NCI-H2227 (cell line): Measurements from ENCODE around the gene EBF3.

Experiments
- DNase-seq: peaks from one replicate; lab custom pipeline; 2025; ENCODE audit not compliant: unreplicated experiment; lab: John Stamatoyannopoulos, UW

EBF3 gene

DNA sequence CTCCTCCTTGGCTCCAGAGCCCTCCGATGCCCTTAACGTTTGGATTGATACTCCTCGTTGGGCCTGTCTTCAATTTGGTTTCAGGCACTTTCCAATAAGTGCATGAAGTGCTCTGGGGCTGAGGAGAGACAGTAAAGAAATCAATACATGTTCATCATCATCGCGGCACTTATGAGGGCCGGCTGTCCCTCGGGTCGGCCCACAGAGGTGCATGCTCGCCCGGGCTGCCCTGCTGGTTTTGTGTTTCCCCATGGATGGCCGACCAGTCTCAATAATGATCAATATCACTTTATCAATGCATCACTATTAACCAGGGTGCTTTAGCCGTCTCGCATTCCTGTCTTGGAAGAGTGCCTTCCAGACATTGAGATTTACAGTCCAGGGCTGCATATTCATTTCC is 154.2 kb downstream of the EBF3 start:
- no peak for DNase-seq

DNA sequence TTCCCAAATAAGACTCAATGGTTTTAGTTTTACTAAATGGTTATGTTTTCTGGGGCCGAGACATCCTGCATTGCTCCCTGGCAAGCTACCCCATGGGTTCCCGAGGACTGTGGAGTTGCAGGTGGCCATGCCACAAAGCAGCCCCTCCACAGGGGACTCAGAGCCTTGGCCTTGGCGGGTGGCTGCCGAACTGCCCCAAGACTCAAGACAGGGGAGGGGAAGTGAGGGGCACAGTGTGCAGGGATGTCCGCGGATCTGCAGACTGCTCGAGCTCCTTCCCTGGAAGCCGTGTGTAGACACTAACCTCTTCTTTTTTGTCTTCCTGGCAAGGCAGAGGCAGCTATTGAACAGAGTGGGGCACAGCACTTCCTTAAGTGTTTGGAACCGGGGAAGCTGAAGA is 154.6 kb downstream of the EBF3 start:
- no peak for DNase-seq

DNA sequence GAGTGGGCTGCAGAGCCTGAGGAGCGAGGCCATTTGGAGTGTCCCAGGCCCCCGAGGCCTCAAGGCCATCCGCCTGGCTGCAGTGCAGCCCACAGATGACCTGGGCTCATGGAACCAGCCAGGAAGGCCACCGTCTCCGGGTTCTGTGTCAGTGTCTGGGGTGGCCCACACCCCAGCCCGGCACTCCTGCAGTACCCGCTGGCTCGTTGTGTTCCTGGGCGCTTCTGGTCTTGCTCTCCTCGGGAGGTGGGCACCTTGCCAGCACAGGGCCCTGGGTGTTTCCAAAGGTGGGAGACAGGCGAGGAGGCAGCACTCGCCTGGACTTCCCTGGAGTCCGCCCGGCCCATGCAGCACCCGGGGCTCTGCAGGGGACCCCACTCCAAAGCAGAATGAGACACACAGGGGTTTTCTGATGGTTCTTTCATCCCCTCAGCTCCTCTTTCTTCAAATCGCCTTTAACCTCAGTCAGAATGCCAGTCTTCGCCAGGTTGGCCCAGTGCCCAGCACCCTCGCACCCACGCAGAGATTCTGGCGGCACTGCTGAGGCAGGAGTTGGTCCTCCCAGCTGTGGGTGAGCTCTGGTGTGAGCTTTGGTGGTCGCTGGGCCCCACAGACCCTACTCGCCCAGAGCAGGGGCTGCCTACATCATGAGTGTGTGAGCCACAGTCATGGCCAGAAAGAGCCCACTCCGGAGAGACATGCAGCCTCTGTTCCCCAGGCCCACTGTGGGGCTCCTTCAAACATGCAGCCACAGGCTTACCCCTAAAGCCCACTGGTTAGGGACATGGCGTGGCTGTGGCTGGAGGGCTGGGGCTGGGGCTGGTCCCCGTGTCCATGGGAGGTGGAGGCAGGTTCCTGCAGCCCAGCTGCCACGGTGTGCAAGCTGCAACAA is 155.7 kb downstream of the EBF3 start:
- DNase-seq = no peak

DNA sequence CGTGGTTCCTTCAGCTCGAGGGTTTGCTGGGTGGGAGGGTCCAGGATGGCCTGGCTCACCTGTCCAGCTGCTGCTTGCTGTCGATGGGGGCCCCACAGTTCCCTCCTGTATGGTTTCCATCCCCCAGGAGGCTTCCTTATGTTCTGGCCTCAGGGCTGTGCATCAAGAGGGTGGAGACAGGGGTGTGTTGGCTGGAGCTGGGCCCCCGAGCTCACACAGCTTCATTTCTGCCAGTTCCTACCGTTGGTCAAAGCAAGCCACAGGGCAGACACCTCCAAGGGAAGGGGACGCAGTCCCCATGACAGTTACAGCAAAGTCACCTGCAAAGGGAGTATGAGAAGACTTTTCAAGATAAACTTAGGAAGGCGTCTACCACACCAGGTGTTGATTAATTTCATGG is 156.9 kb downstream of the EBF3 start:
- DNase-seq = no peak

DNA sequence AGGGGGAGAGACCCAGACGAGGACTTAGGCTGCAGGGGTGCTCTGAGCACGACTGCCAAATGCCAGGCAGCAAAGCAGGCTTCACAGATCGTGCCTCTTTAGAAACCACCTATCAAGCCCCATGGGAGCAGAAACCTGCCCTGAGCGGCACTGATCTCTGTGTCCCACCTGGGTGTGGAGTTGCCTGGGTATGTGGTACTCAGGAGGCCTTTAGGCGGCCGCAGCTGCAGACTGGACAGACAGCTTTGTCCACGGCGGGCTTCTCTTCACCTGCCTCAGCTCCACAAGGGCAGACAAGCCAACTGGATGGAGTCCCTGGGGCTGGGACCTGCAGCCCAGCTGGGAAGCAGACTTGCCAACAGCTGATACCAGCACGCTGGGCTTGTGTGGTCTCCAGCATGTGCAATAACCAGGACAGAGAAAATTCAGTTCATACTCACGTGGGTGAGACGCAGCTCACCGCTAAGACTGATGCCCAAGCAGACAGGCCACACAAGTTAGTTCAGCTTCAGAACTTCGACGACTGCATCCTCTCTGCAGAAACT is 163.2 kb downstream of the EBF3 start:
- DNase-seq = no peak

DNA sequence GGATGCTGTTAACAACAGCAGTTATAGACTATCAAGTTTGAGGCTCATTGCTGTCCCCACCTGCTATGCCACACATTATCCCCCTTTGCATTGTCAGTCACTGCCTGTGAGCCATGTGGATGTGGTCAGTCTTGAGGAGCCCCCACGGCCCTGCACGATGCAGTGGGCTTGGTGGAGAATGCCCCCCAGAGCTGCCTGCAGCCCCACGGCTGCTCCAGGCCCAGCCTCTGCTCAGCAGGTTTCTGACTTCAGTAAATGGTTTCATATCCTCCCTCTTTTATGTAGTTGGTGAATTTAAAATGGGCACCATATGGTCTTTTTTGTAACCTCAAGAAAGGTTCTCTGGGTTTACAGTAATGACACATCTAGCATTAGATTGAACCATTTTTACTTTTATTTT is 164.1 kb downstream of the EBF3 start:
- DNase-seq = no peak

DNA sequence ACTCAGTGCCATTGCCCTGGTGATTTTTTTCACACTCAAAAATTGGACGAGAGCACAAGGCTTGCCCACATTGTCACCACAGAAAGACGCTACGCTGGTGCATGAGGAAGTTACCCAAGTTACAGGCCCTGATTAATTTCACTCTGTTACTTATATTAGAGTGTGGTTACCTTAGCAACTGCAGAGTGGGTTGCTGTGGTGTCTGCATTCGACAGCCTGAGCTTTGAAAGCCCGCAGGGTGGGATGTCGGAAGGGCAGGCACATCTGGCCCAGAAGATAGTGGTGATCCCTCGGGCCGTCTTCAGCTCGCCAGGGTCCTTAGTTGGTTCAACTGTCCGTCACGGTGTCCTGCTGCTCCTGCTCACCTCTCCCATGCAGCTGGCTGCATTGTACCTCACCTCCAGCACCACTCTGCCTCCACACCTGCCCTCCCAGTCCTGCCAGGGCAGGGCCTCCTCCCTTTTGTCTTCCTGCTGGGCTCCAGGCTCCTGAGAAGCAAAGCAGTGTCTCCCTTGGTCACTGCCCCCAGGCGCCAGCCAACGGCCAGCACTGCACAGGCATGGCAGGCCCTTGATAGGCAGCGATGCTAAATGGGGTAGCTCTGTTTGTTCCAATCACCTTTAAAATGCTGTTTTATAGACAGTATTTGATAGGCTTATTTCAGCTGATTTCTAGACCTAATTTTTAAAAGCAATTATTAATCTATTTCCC is 167.2 kb downstream of the EBF3 start:
- DNase-seq = no peak

DNA sequence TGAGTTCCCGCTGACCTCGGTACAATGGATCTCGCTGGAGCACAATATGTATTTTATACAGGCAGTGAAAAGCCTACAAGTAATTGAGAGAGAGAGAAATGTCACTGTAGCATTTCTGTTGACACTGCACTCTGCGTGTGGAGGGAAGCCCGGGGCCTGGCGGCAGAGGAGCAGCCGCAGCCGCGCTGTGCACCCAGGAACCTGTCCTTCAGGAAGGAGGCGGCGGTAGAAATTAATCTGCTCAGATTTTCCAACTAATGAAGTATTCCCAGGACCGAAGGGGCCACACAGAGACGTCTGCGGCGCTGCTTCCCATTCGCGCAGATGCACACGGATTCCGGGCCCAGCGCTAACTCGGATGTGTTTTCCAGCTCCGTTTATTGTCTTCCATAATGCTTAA is 170.1 kb downstream of the EBF3 start:
- no peak for DNase-seq

DNA sequence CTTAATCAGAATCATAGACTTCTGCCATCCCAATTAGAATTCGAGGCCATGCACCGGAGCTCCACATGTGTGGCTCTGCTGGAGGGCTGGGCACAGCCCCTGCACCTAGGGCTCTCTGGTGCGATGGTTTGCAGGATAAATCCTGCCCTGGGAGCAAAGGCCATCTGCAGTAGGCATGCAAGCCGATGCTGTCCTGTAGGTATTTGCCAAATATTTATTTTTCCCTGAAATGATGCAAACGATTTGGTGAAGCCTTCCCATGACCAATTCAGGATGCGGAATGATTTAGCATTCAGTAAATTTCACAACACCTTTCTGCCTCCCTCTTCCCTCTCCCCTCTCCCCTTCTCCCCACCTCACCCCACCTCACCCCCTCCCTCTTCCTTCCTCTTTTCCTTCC is 170.6 kb downstream of the EBF3 start:
- no peak for DNase-seq

DNA sequence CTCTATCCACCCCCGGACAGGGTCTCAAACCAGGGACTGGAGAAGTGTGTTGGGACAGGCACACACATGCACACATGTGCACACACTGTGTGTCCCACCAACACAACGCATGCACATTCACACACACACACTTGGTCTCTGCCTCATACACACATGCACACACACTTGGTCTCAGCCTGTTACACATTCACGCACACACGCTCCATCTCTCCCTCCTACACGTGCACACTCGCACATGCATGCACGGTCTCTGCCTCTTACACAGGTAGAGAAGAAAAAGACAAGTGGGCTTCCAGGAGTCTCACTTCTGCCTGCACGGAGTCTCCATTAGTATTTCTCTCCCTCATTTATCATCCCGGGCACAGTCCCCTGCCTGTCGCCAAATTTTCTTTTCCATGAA is 171.2 kb downstream of the EBF3 start:
- DNase-seq = no peak

DNA sequence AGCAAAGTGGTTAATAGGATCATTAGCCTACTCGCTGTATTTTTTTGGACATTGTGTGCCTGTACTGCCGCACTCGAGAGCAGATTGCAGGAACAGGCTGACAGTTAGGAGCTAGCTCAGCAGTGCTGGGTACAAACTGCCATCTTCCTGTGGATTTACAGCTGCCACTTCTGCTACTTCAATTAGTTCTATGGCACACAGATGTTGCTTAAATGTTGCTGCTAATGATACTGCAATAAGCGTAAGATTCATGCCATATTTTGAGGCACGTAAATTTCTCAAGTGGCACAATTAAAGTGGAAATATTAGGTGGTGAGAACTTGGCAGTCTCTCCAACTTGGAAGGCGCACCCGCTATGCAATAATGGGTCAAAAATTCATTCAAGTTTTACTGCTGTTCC is 171.9 kb downstream of the EBF3 start:
- no peak for DNase-seq

DNA sequence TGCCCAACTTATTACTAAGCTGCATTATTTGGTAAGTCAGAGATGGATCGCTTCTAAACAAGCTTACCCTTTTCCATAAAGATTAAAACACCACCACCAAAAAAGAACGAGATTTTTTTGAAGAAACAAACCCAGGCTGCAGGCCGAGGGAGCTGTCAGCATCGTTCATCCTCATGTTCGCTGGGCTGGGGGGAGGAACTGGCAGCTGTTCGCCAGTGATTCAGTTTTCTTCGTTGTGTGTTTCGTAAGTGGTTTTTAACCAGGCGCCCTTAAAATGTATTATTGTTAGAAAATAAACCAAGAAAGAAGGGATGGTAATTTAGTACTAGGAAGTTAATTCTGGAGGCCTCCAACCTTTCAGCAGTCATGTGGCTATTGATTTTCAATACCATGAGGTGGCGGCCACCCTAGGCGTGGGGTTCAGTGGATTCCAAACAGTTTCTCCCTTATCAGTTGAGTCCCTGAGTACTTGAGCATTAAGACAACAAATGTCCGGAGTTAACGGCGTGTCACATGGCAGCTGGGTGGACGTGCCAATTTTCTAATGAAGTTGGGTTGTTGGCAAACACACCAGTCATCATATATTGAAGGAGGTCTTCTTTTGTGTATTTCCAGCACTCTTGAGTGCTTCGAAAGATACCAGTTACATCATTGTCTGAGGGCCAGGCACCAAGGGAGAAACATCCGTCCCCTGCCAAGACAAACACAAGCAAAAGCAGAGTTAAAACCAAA is 173.2 kb downstream of the EBF3 start:
- DNase-seq = no peak

DNA sequence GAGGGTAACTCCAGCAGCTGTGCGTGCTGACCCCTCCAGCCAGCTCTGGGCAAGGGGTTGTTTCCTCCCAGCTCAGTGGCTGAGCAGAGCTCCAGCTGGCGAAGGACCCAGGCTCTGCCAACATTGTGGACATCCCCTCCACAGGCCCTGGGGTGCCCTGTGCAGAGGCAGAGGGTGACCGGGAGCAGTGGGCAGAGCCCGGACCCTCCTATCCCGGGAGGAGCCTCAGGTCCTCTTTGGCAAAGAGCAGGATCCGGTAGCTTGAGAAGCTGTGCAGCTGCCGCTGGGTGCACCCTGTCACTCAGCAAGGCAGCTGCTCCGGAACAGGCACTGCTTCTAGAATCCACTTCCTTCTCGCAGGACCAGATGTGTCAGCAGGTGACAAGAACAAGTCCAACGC is 175.9 kb downstream of the EBF3 start:
- no peak for DNase-seq

DNA sequence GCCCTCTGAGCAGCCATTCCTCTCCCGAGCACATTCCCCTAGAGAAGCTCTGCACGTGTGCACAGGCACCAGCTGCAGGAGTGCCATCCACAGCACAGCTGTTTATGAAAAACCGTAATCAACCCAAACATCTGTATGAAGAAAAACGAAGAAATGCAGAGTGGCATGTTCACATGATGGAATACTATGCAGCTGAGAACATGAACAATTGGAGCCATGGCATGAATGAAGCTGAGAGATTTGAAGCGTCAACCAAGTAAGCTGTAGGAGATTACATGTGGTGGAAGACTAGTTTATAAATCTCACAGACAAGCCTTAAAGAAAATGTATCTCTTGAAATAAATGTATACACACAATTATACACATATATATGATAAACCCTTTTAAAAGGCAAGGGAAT is 176.5 kb downstream of the EBF3 start:
- no peak for DNase-seq

DNA sequence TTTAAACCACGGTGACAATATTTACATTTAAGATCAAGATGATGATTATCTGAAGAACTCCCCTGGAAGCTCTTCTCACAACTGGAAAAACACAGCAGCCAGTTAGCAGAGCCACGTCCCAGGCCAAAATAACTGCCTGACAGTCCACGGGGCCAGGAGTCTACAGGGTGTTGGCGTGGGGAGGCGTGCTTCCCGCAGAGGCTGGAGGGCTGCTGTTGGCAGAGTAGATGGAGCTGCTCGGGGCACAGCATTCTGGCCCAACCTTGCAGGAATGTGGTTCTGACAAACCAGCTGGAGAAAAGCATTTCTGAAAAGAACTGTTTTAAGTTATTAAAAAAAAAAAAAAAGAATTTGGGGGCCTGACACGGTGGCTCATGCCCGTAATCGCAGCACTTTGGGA is 177.9 kb downstream of the EBF3 start:
- no peak for DNase-seq

DNA sequence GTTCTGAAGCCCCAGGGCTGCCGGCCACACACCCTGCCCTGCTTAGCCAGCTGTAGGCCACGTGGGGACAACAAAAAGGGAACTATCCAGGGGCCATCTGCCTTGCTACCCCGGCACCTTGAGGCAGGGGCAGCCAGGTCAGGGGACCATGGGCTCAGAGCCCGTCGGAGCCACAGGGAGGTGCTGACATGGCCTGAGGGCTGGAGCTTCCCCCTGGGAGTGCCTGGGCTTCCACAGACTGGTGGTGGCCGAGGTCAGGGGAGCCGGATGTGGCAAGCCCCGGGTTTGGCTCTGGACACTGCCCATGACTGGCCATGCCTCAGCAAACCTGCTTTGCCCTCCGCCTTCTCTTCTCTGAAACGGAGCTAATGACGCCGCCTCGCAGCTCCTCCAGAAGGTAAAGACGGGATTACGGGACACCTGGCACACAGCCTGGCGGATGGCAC is 178.5 kb downstream of the EBF3 start:
- no peak for DNase-seq
